Uterus (tissue), 2 donors: Measurements from ENCODE around the gene THG1L.

Experiments used
- POLR2A ChIP-seq, 2 donors: fragments of 450-650 bp; IDR thresholded peaks; one replicate each; pipeline ENCODE4 v1.6.1; 2016; ENCODE audit warnings: antibody characterized with exemption in 2 of 2, mild to moderate bottlenecking in 1 of 2, moderate library complexity in 1 of 2
- TF ChIP-seq, protein P1 (sequence below), 4 experiments: fragments of 200-600 bp in 2 of 4; fragments of 450-650 bp in 2 of 4; sonication (generic) in 2 of 4; IDR thresholded peaks; one replicate each; pipeline ENCODE4 v1.5.1; 2016 to 2019; ENCODE audit warnings: antibody characterized with exemption in 4 of 4, mild to moderate bottlenecking in 2 of 4, moderate library complexity in 1 of 4

GRCh38 chr5:157778121-157778805, 47.0 kb downstream of the THG1L start:
- TF ChIP-seq, protein P1, sequence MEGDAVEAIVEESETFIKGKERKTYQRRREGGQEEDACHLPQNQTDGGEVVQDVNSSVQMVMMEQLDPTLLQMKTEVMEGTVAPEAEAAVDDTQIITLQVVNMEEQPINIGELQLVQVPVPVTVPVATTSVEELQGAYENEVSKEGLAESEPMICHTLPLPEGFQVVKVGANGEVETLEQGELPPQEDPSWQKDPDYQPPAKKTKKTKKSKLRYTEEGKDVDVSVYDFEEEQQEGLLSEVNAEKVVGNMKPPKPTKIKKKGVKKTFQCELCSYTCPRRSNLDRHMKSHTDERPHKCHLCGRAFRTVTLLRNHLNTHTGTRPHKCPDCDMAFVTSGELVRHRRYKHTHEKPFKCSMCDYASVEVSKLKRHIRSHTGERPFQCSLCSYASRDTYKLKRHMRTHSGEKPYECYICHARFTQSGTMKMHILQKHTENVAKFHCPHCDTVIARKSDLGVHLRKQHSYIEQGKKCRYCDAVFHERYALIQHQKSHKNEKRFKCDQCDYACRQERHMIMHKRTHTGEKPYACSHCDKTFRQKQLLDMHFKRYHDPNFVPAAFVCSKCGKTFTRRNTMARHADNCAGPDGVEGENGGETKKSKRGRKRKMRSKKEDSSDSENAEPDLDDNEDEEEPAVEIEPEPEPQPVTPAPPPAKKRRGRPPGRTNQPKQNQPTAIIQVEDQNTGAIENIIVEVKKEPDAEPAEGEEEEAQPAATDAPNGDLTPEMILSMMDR (IDR thresholded peaks at IDR 0.05), result no peak
- no peak for TF ChIP-seq POLR2A (IDR thresholded peaks at IDR 0.05)
